Retina (tissue), 1 donor: ENCODE data around the gene ITGB3.
A peak's percentile ranks its signal among the peaks of the same experiment; 100 is the strongest.

Source experiments
- DNase-seq: peaks from one replicate; pipeline ENCODE4 v3.0.0-alpha.2; 2016

The ITGB3 gene

DNA sequence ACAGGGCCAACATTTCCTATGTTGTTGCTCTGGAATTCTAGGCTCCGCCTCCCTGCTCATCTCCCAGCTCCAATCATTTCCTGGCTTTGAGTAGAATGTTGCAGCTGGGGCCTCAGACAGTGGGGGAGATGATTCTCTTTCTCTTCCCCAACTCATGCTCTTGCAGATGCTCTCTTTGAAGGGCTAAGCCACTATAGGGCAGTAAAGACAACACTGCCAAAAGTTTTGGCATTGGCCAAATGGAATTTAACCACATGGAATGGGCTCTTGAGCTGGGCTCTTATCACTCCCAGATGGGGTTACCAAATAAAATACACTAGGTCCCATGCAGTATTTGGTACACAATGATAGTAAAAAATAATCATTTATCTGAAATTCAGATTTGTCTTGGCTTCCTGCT lies 50.6 kb downstream of the ITGB3 start:
- DNase-seq = no peak

DNA sequence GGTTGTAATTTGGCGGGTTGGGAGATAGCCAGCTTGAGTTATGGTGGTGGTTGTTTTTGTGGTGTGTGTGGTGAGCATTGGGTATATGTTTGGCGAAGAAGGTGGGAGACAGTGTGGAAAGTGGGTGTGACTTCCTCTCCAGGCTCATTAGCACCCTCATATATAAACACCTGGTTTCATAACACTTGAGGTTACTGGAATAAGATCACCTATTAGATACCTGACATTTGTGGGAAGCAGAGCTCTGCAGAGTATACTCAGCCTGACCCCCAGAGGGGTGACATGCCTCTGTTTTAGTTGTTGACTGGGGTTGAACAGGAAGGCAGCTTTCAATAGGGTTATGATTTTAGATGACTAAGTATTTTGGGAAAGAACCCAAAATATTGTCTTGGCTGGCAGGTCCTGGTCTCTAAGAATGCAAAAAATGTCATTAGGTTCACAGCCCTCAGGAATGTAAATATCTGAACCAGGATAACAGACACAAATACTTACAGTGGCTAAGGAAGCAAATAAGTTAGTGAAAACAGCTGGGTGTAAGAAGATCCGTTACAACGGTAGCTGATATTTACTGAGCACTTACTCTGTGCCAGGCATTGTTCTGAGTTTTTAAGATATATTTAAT lies 51.8 kb downstream of the ITGB3 start:
- no peak for DNase-seq

DNA sequence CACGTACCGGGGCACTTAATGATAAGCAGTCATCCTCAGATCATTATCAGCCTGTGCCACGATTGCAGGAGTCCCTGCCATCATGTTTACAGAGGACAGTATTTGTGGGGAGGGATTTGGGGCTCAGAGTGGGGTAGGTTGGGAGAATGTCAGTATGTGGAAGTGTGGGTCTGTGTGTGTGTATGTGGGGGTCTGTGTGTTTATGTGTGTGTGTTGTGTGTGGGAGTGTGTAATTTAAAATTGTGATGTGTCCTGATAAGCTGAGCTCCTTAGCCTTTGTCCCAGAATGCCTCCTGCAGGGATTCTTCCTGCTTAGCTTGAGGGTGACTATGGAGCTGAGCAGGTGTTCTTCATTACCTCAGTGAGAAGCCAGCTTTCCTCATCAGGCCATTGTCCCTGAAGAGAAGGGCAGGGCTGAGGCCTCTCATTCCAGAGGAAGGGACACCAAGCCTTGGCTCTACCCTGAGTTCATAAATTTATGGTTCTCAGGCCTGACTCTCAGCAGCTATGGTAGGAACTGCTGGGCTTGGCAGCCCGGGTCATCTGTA lies 56.6 kb downstream of the ITGB3 start:
- no peak for DNase-seq

- DNase-seq = no peak
Observed at GRCh38 chr17:47311420-47311819, 57.8 kb downstream of the ITGB3 start.

DNA sequence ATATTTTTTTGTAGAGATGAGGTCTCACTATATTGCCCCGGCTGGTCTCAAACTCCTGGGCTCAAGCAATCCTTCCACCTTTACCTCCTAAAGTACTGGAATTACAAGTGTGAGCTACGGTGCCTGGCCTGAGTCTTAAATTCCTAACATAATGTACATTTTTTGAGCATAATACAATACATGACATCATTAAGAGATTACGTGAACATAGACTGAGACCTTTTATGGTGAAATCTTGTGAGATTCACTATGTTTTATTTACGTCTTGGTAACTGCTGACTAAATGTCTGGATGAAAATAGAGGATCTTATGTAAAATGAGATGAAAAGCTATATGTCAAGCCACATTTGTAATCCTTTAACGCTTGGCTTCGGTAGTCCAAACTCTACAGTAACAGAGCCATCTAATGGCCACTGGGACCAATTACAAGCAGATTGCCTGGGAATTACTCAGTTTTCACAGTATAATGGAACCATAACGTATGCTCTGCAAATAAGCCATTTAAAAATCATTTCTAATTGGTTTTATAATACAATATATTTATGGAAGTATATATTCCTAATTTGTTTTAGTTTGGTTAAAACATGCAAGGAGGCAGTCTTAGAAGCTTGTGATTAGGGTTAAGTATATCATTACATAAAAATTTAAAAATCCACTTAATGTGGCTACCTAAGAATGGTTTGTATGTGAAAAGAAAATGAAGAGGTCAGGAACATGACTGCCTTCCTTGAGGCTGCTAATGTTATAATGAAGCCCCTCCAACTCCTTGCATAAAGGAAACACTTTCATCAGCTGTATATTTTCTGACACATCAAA lies 62.0 kb downstream of the ITGB3 start:
- peak; percentile 49 for DNase-seq

GRCh38 chr17:47316311-47316710 lies 62.7 kb downstream of the ITGB3 start:
- no peak for DNase-seq

DNA sequence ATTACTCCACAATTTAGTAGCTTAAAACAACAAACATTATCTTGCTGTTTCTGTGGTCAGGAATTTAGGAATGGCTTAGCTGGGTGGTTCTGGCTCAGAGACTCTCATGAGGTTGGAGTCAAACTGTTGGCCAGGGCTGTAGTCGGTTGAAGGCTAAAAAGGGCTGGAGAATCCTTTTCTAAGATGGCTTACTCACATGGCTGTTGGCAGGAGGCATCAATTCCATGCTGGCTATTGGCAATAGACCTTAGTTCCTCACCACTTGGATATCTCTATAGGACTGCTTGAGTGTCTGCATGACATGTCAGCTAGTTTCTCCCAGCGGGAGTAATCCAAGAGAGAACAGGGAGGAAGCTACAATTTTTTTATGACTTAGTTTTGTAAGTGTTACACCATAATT lies 63.5 kb downstream of the ITGB3 start:
- DNase-seq = no peak

- DNase-seq = no peak
Observed at GRCh38 chr17:47318197-47318918, 64.7 kb downstream of the ITGB3 start.

DNA sequence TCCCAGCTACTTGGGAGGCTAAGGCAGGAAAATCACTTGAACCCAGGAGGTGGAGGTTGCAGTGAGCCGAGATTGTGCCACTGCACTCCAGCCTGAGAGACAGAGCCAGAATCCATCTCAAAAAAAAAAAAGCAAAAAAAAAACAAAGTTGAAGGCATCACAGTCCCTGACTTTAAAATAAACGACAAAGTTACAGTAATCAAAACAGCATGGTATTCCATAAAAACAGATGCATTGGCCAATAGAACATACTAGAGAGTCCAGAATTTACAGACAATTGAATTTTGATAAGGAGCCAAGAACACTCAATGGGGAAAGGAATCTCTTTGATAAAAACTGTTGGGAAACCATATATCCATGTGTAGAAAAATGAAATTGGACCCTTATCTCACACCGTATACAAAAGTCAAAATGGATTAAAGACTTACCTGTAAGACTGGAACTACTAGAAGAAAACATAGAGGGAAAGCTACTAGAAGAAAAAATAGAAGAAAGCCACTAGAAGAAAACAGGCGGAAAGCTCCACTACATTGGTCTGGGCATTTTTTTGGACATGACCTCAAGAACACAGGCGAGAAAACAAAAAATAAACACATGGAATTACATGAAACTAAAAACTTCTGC lies 67.4 kb downstream of the ITGB3 start:
- DNase-seq = no peak

- DNase-seq = peak; percentile 93
Observed at GRCh38 chr17:47323382-47324223, 70.0 kb downstream of the ITGB3 start, which contains the start of gene EFCAB13. Gene EFCAB13, plus strand, starts transcription at chr17:47323955. Its CDS starts 4,399 bp downstream, at chr17:47328354.

DNA sequence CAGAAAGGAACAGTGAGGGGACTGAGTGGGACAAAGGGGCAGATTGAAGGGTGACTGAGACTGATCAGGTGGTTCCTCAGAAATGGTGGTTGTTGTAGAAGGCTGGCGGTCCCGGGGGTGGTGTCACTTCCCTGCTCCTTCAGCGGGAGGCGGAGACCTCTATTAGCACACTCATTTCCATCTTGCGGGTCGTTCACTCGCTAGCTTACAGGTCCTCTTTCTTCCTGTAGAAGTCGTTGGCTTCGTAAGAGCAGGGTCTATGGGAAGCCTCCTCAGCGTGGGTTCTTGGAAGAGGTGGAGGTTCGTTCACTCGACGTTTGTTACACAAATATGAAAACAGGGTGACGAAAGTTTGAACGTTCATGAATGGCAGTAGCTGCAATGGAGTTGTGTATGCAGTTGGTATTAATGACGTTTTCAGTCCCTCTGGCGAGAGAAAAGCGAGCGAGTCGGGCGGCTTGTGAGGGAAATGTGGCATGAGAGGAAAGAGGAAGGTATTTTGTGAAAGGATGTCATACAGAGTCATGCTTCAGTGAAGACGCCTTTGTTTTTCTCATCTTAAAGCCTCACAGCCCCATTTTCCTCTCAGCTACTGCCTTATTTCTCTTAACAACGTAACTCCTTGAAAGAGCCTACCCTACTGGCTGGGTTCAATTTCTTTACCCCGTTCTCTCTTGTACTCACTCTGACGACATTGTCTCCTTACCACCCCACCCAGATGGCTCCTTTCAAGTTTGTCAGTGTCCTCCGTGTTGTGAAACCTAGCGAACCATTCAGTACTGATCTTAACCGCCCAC lies 70.8 kb downstream of the ITGB3 start:
- no peak for DNase-seq

- no peak for DNase-seq
Observed at GRCh38 chr17:47325176-47325575, 71.5 kb downstream of the ITGB3 start.

GRCh38 chr17:47330548-47330947 lies 76.9 kb downstream of the ITGB3 start:
- DNase-seq = no peak

DNA sequence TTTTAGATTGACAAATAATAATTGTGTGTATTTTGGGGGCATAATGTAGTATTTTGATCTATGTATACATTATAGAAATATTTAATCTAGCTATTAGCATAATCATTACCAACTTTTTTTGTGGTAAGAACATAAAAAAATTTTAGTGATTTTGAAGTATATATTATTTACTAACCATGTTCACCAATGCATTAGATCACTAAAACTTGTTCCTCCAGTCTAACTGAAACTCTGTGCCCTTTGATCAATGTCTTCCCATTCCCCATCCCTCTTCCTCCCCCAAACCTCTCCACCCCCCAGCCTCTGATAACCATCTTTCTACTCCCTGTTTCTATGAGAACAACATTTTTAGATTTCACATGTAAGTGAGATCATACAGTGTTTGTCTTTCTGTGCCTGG lies 78.7 kb downstream of the ITGB3 start:
- no peak for DNase-seq

GRCh38 chr17:47335101-47335936 lies 81.7 kb downstream of the ITGB3 start:
- DNase-seq = no peak

- DNase-seq = no peak
Observed at GRCh38 chr17:47338026-47338425, 84.4 kb downstream of the ITGB3 start.

DNA sequence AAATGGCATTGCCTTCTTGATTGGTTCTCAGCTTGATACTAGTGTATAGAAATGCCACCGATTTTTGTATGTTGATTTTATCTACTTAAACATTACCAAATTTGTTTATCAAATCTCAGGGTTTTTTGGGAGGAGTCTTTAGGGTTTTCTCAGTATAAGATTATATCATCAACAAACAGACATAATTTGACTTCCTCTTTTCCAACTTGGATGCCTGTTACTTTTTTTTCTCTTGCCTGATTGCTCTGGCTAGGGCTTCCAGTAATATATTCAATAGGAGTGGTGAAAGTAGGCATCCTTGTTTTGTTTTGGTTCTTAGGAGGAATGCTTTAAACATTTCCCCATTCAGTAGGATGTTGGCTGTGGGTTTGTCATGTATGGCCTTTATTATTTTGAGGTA lies 99.2 kb downstream of the ITGB3 start:
- no peak for DNase-seq

GRCh38 chr17:47358652-47359051 lies 105.0 kb downstream of the ITGB3 start:
- no peak for DNase-seq
